Measurements from ENCODE around the gene SMCHD1.

Gene SMCHD1

GRCh38 chr18:2846636-2847316, 191.2 kb downstream of the SMCHD1 start, which contains the start of gene EMILIN2:
Gene EMILIN2, plus strand, starts transcription at chr18:2847006. Its CDS starts 183 bp downstream, at chr18:2847189.
- TF ChIP-seq POLR2AphosphoS5 (IDR thresholded peaks at IDR 0.05; ENCODE audit: low read depth, low read length) (no peak), TAF1 (IDR thresholded peaks at IDR 0.05; ENCODE audit: borderline replicate concordance, insufficient read depth, low read length) (no peak), SIN3A (IDR thresholded peaks at IDR 0.05; ENCODE audit: borderline replicate concordance, insufficient read depth, low read length) (no peak), REST (IDR thresholded peaks at IDR 0.05; ENCODE audit: insufficient read depth in 1 of 2, low read depth in 2 of 2, low read length in 2 of 2) (no peak), FOXP2 (optimal IDR thresholded peaks at IDR 0.05; ENCODE audit: borderline replicate concordance, extremely low read depth, extremely low read length, insufficient read depth) (no peak)

DNA sequence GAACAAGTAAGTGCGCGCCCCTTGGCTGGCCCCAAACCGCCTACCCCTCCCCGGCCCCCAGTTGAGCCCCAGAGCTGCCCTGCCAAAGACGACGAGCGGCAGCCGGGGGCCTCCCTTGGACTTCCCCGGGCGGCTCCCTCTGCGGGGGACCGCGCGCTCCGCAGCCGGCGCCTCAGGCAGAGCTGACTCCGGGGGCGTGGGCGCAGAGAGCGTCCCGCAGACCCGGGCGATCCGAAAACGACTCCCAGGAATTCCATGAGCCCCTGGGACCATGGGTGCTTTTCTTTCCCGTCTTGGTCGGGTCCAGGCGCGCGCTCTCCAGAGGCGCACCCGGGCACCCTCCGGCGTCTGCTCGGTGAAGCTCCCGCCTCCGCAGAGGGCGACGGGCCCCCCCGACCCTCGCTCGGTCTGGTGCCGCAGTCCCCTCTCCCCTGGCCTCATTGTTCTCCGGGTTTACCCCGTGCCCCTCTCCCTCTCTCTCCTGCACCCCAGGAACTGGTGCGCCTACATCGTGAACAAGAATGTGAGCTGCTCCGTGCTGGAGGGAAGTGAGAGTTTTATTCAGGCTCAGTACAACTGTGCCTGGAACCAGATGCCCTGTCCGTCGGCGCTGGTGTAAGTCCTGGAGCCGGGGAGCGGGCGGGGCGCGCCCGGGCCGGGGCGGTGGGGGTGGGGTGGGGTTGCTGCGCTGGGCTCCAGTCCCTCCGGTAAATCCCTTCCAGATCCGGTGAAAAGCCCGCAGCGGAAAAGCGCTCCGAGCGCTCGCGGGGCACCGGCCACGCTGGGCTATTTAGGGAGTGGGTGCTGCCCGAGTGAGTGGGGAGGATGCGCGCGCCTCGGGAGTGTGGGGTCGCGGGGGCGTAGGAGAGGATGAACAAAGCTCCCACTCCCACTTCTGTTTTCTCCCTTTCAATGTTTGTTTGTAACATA, 192.1 kb downstream of the SMCHD1 start:
- TF ChIP-seq TAF1 (IDR thresholded peaks at IDR 0.05; ENCODE audit: borderline replicate concordance, insufficient read depth, low read length) (no peak), SIN3A (IDR thresholded peaks at IDR 0.05; ENCODE audit: borderline replicate concordance, insufficient read depth, low read length) (no peak), REST (IDR thresholded peaks at IDR 0.05; ENCODE audit: insufficient read depth in 1 of 2, low read depth in 2 of 2, low read length in 2 of 2) (no peak), FOXP2 (optimal IDR thresholded peaks at IDR 0.05; ENCODE audit: borderline replicate concordance, extremely low read depth, extremely low read length, insufficient read depth) (no peak), POLR2AphosphoS5 (IDR thresholded peaks at IDR 0.05; ENCODE audit: low read depth, low read length) (no peak)

GRCh38 chr18:2848247-2849246, 193.0 kb downstream of the SMCHD1 start:
- no peak for TF ChIP-seq POLR2AphosphoS5 (IDR thresholded peaks at IDR 0.05; ENCODE audit: low read depth, low read length)
- TF ChIP-seq TAF1 (IDR thresholded peaks at IDR 0.05; ENCODE audit: borderline replicate concordance, insufficient read depth, low read length) = no peak
- TF ChIP-seq FOXP2 (optimal IDR thresholded peaks at IDR 0.05; ENCODE audit: borderline replicate concordance, extremely low read depth, extremely low read length, insufficient read depth) = no peak

- TF ChIP-seq POLR2AphosphoS5 (IDR thresholded peaks at IDR 0.05; ENCODE audit: low read depth, low read length) = no peak
- TF ChIP-seq TAF1 (IDR thresholded peaks at IDR 0.05; ENCODE audit: borderline replicate concordance, insufficient read depth, low read length) = no peak
- TF ChIP-seq FOXP2 (optimal IDR thresholded peaks at IDR 0.05; ENCODE audit: borderline replicate concordance, extremely low read depth, extremely low read length, insufficient read depth) = no peak
- no peak for TF ChIP-seq REST (IDR thresholded peaks at IDR 0.05; ENCODE audit: insufficient read depth in 1 of 2, low read depth in 2 of 2, low read length in 2 of 2)
Observed at GRCh38 chr18:2850816-2851215, 195.3 kb downstream of the SMCHD1 start.

DNA sequence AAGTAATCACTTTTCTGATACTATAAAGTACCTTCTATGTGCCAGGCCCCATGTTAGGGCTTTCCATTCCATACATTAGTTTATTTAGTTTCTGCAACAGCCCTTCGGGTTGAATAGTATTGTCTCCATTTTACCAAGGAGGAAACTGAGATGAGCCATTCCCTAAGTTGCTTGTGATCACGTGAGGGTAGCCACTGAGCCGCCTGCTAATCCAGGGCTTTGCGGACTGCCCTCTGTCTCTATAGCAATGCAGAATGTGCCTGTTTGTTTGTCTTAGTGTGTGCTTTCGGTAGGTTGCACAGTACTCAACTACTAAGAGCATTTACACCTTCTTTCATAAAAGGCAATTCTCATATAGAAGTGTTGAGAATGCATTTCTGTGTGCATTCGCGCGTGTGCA, 196.2 kb downstream of the SMCHD1 start:
- TF ChIP-seq TAF1 (IDR thresholded peaks at IDR 0.05; ENCODE audit: borderline replicate concordance, insufficient read depth, low read length) = no peak
- no peak for TF ChIP-seq FOXP2 (optimal IDR thresholded peaks at IDR 0.05; ENCODE audit: borderline replicate concordance, extremely low read depth, extremely low read length, insufficient read depth)
- no peak for TF ChIP-seq SIN3A (IDR thresholded peaks at IDR 0.05; ENCODE audit: borderline replicate concordance, insufficient read depth, low read length)
- no peak for TF ChIP-seq REST (IDR thresholded peaks at IDR 0.05; ENCODE audit: insufficient read depth in 1 of 2, low read depth in 2 of 2, low read length in 2 of 2)
- no peak for TF ChIP-seq POLR2AphosphoS5 (IDR thresholded peaks at IDR 0.05; ENCODE audit: low read depth, low read length)

Measured in PFSK-1 (cell line).